NCI-H128 (cell line): ENCODE measurements around the gene WSB2.
"Not testable (repeated sequence)": the region's sequence is repeated elsewhere in the genome, so short reads cannot be mapped to it uniquely, and the experiment has no call there.

Experiments
- DNase-seq: peaks from one replicate; lab custom pipeline; 2025; ENCODE audit not compliant: unreplicated experiment; lab: John Stamatoyannopoulos, UW

WSB2 gene

DNA sequence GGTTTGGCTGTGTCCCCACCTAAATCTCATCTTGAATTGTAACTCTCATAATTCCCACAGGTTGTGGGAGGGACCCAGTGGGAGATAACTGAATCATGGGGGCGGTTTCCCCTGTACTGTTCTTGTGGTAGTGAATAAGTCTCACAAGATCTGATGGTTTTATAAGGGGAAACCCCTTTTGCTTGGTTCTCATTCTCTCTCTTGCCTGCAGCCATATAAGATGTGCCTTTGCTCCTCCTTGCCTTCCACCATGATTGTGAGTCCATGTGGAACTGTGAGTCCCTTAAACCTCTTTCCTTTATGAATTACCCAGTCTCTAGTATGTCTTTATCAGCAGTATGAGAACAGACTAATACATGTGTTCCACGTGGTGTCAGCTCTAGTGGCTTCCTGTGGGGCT lies 61.2 kb downstream of the WSB2 start:
- DNase-seq: not testable (repeated sequence)

DNA sequence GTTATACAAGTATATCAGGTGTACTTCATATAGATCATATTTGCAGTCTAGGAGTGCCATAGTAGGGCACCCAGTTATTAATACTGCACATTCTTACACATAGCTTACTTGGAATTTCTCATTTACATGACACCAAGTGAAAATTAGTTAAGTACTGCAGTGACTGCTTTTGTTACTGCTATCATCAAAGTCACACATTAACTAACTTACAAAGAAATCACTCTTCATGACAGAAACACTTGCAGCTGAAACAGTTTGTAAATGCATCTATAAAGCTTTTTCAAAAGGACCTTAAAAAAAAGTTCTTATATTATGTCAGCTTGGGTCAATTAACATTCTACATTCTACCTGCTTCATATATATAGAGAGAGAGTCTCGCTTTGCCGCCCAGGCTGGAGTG lies 62.3 kb downstream of the WSB2 start:
- DNase-seq: no peak

DNA sequence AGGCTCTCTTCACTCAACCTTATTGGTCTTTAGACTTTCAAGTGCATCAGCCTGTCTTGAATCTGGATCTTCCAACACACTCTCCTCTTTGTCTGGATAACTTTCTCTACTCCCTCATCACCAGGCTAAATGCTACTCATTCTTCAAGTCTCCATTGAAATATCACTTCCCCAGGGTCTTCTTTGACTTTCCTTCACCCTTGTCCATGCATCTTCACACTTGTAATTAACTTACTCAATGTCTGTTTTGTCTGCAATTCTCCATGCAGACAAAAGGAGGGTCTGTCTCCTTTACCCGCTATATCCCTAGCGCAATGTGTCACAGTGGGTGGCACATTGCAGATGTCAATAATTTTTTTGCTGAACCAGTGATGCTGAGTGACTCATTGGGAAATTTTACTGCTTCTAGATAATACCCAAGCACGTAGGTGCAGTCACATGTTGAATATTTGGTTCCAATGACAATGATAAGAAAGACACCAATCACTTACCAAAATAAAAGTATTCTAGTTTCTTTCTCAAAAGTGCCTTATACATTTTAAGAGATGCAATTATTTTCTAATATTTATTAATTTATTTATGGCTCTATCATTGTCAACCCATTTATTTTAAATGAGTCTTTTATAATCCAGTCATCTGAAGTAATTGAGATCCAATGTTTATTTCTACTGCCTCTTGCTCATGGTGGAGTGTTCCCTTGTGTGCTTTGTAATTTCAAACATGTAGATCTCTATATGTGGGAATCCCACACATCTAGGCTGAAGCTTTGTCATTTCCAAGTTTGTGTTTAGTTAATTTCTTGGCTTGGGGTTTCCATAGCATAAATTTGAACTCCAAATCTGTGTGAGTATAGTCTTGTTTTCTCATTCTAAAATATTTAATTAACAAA lies 66.2 kb downstream of the WSB2 start:
- no peak for DNase-seq

DNA sequence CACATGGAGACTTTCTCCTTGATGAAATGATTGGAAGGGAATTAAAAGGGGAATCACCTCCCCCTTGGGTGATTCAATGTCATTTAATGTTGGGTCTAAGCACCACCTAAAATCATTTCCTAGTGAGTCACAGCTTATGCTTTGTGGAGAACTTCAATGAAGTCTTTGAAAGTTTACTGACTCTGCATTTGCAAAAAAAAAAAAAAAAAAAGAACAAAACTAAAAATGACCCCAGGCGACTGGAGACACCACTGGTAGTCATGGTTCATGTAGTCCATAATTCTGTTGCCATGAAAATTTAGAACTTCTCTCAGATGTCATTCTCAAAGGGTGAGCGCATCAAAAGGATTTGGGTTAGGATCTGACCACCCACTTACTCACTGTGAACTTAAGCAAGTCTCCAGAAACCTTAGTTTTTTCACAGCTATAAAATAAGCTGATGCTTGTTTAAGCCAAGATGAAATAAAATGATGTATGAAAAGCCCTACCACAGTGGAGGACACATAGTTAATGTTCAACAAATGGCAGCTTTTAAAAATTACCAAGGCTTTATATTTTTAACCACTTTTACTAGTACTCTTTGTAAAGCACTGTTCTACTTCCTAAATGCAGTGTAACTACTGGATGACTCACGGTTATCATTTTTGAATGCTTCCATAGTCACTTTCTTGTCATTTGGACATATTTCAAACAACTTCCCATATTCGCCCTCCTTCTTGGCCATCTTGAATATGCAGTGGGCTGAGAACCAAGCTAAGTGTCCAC lies 74.1 kb downstream of the WSB2 start:
- no peak for DNase-seq

DNA sequence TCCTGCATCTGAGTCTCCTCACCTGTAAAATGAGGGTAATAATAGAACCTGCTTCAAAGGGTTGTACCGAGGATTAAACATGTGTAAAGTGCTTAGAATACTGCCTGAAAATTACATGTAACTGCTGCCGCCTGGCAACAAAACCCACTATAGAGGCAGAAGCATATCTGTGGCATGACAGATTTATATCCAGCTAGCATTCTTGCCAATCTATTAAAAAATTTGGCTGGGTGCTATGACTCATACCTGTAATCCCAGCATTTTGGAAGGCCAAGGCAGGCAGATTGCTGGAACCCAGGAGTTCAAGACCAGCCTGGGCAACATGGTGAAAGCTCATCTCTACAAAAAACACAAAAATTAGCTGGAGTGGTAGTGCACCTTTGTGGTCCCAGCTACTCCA lies 75.8 kb downstream of the WSB2 start:
- no peak for DNase-seq
